ENCODE results near the gene AMACR. TPM values are rescaled to one million over a fixed set of nuclear protein-coding genes. Genes with fewer than 3 reads are reported as not detected.

The AMACR gene
- total and polyA plus RNA-seq, 10 of the 15 experiments (the other 5 are each of a cell fraction or from before 2014, with no cell fraction given): 2.6 to 20.4 (median 10.4) TPM

GRCh38 chr5:34035756-34036155 is 27.9 kb upstream of the AMACR start:
- FAIRE-seq (no peak), DNase-seq (ENCODE audit: low read depth, low spot score) (no peak), ATAC-seq (no peak)
- no peaks in the 10 kb centered on the region for H3K79me2 ChIP-seq (ENCODE audit: control insufficient read depth, insufficient read depth, low read length)
- H3K27ac ChIP-seq (ENCODE audit: control insufficient read depth, insufficient read depth): no peak overlapping the region
- H3K36me3 ChIP-seq (ENCODE audit: control insufficient read depth in 2 of 2, insufficient read depth in 2 of 2, low read length in 1 of 2): no peaks in the 10 kb centered on the region
- H4K20me1 ChIP-seq (ENCODE audit: control insufficient read depth, insufficient read depth): no peaks in the 10 kb centered on the region
- H3K9ac ChIP-seq (ENCODE audit: control insufficient read depth, insufficient read depth, low read length): no peak overlapping the region
- TF ChIP-seq, protein P1, sequence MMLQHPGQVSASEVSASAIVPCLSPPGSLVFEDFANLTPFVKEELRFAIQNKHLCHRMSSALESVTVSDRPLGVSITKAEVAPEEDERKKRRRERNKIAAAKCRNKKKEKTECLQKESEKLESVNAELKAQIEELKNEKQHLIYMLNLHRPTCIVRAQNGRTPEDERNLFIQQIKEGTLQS (IDR thresholded peaks at IDR 0.05; ENCODE audit: borderline replicate concordance, extremely low read depth, low read depth, low read length): no peak
- no peak for TF ChIP-seq GABPA (IDR thresholded peaks at IDR 0.05; ENCODE audit: low read depth)
- no peak for TF ChIP-seq SPI1 (IDR thresholded peaks at IDR 0.05; ENCODE audit: borderline replicate concordance, insufficient read depth, low read depth, low read length)
- TF ChIP-seq POU2F2 (IDR thresholded peaks at IDR 0.05; ENCODE audit: borderline replicate concordance, low read depth, low read length): no peak
- TF ChIP-seq SUZ12 (IDR thresholded peaks at IDR 0.05; ENCODE audit: unreplicated experiment): no peak
- no peak for TF ChIP-seq KDM1A (IDR thresholded peaks at IDR 0.05; ENCODE audit: borderline replicate concordance)
- no peak for TF ChIP-seq PML (IDR thresholded peaks at IDR 0.05; ENCODE audit: low read length)
- TF ChIP-seq, protein P2, sequence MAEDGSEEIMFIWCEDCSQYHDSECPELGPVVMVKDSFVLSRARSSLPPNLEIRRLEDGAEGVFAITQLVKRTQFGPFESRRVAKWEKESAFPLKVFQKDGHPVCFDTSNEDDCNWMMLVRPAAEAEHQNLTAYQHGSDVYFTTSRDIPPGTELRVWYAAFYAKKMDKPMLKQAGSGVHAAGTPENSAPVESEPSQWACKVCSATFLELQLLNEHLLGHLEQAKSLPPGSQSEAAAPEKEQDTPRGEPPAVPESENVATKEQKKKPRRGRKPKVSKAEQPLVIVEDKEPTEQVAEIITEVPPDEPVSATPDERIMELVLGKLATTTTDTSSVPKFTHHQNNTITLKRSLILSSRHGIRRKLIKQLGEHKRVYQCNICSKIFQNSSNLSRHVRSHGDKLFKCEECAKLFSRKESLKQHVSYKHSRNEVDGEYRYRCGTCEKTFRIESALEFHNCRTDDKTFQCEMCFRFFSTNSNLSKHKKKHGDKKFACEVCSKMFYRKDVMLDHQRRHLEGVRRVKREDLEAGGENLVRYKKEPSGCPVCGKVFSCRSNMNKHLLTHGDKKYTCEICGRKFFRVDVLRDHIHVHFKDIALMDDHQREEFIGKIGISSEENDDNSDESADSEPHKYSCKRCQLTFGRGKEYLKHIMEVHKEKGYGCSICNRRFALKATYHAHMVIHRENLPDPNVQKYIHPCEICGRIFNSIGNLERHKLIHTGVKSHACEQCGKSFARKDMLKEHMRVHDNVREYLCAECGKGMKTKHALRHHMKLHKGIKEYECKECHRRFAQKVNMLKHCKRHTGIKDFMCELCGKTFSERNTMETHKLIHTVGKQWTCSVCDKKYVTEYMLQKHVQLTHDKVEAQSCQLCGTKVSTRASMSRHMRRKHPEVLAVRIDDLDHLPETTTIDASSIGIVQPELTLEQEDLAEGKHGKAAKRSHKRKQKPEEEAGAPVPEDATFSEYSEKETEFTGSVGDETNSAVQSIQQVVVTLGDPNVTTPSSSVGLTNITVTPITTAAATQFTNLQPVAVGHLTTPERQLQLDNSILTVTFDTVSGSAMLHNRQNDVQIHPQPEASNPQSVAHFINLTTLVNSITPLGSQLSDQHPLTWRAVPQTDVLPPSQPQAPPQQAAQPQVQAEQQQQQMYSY (CRISPR knock-in tag; IDR thresholded peaks at IDR 0.05): no peak
- TF ChIP-seq HDAC6 (IDR thresholded peaks at IDR 0.05; ENCODE audit: unreplicated experiment): no peak
- no peak for TF ChIP-seq ZNF687 (IDR thresholded peaks at IDR 0.05)
- intact Hi-C loops (cut with micrococcal nuclease; ENCODE audit: unreplicated experiment): no loop called here
- no peaks in the 10 kb centered on the region for H3K9me3 ChIP-seq (replicated peaks; ENCODE audit: control insufficient read depth, insufficient read depth, low read length)
- ChIA-PET SMC1A (ENCODE audit: uncharacterized antibody, unreplicated experiment) (interaction anchor here (0.8 to 2.1 kb wide), 3 partner anchors 9 to 28 kb away, joined by 4 to 5 read pairs (median 4); partner anchors contain the start of gene AMACR), RAD21 (ENCODE audit: unreplicated experiment) (interaction anchor here (1.5 kb wide), 1 partner anchor 27 kb away, joined by 4 read pairs; no protein-coding TSS in a partner anchor), CTCF (interaction anchor here (1.1 kb wide), 1 partner anchor 67 kb away, joined by 3 read pairs; no protein-coding TSS in a partner anchor), POLR2A (interaction anchor here (0.6 to 2.7 kb wide), 5 partner anchors 9 to 36 kb away, joined by 3 to 13 read pairs (median 6); partner anchors contain the start of gene AMACR)
- in situ Hi-C loops (cut with MboI): no loop called here
- peaks cover 3% of the 10 kb centered on the region; the same call in 1 of the 2 replicates for H3K4me1 ChIP-seq (ENCODE audit: control insufficient read depth, insufficient read depth, low read length)
- no peak overlapping the region for H3K4me3 ChIP-seq
- no peak overlapping the region for H2AFZ ChIP-seq (ENCODE audit: control insufficient read depth, low read depth, low read length)
- H3K27me3 ChIP-seq (replicated peaks in 1 of 2; ENCODE audit: control insufficient read depth in 2 of 2, insufficient read depth in 2 of 2, low read length in 1 of 2): no peaks in the 10 kb centered on the region
- no TSS peak for BruUV-seq (replicated peaks)
- 76% methylated on average over 2 of the region's 2 CpGs for WGBS (ENCODE audit: insufficient coverage, insufficient replicate concordance, low lambda C conversion rate, missing lambda C conversion rate)
- no peak overlapping the region for H3K4me2 ChIP-seq (ENCODE audit: control insufficient read depth, insufficient read depth)

Data from GM12878 (cell line).